ENCODE measurements around the gene DLG2.

GRCh38 chr11:83554876-83555275 lies 2072.3 kb downstream of the DLG2 start:
- no peak for TF ChIP-seq CTCF (IDR thresholded peaks at IDR 0.05)
- TF ChIP-seq POLR2A (IDR thresholded peaks at IDR 0.05; ENCODE audit: low read depth): no peak
